ENCODE data around the gene MICAL2. TPM values are rescaled to one million over a fixed set of nuclear protein-coding genes. Genes with fewer than 3 reads are reported as not detected.

MICAL2 gene
- total RNA-seq, 1 donor from 2014 or later: 197 TPM

- Histone ChIP-seq H3K27me3 (no peaks in the 10 kb centered on the region), H3K9me3 (no peaks in the 10 kb centered on the region), H3K27ac (peak overlapping the region; percentile 45), H3K4me3 (no peak overlapping the region), H3K4me1 (peaks cover 28% of the 10 kb centered on the region), H3K36me3 (peaks cover 40% of the 10 kb centered on the region)
- intact Hi-C loops (cut with DNase I): no loop called here
- TF ChIP-seq, protein P1, sequence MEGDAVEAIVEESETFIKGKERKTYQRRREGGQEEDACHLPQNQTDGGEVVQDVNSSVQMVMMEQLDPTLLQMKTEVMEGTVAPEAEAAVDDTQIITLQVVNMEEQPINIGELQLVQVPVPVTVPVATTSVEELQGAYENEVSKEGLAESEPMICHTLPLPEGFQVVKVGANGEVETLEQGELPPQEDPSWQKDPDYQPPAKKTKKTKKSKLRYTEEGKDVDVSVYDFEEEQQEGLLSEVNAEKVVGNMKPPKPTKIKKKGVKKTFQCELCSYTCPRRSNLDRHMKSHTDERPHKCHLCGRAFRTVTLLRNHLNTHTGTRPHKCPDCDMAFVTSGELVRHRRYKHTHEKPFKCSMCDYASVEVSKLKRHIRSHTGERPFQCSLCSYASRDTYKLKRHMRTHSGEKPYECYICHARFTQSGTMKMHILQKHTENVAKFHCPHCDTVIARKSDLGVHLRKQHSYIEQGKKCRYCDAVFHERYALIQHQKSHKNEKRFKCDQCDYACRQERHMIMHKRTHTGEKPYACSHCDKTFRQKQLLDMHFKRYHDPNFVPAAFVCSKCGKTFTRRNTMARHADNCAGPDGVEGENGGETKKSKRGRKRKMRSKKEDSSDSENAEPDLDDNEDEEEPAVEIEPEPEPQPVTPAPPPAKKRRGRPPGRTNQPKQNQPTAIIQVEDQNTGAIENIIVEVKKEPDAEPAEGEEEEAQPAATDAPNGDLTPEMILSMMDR (IDR thresholded peaks at IDR 0.05): no peak
- ATAC-seq (no peak), DNase-seq (no peak)
Observed at GRCh38 chr11:12216671-12217374, 106.4 kb downstream of the MICAL2 start.

DNA sequence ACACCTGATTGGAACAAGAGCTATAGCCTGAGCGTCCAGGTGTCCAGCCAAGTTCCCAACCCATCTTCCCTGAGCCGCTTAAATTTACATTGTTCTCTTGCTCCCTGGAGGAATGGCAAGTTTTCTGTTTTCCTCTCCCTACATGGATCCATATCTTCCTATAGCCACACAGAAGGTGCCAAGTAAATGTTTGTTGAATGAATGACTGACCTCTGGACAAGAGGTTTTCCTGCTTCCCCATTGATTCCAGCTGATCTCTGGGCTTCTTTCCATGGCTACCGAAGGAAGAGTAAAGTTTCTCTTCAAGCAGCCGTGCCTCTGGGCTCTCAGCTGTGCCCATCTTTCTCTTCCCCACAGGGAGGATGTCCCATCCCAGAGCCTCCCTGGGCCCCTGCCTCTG lies 107.5 kb downstream of the MICAL2 start:
- H3K9me3 ChIP-seq: no peaks in the 10 kb centered on the region
- H3K36me3 ChIP-seq: peaks cover 43% of the 10 kb centered on the region
- TF ChIP-seq, protein P1 (IDR thresholded peaks at IDR 0.05): no peak
- H3K27ac ChIP-seq: no peak overlapping the region
- H3K4me3 ChIP-seq: no peak overlapping the region
- DNase-seq (no peak), ATAC-seq (no peak)
- no peaks in the 10 kb centered on the region for H3K27me3 ChIP-seq
- H3K4me1 ChIP-seq: peaks cover 38% of the 10 kb centered on the region
- intact Hi-C loops (cut with DNase I): no loop called here

DNA sequence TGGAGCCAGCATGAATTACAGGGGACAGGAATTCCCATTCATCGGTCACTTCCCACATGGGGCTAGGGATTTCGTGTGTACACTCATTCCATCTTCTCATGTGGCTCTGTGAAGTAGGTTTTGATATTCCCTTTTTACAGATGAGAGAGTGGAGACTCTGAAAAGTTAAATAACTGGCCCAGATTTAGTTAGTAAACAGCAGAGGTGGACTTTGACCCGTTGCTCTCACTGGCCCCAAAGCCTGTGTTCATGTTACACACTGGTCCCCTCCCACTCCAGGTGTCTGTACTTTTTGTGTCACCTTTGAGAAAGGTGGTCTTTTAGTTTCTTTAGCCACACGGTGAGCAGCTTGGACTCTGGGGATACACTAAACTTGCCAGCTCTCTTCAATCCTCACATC lies 108.5 kb downstream of the MICAL2 start:
- no peaks in the 10 kb centered on the region for H3K27me3 ChIP-seq
- peaks cover 49% of the 10 kb centered on the region for H3K4me1 ChIP-seq
- H3K9me3 ChIP-seq: no peaks in the 10 kb centered on the region
- TF ChIP-seq, protein P1 (IDR thresholded peaks at IDR 0.05): no peak
- ATAC-seq (no peak), DNase-seq (no peak)
- no peak overlapping the region for H3K4me3 ChIP-seq
- H3K27ac ChIP-seq: peak overlapping the region; percentile 20
- intact Hi-C loops (cut with DNase I): no loop called here
- H3K36me3 ChIP-seq: peaks cover 34% of the 10 kb centered on the region

- Histone ChIP-seq H3K27me3 (no peaks in the 10 kb centered on the region), H3K27ac (peak overlapping the region; percentile 33), H3K9me3 (no peaks in the 10 kb centered on the region), H3K4me3 (no peak overlapping the region), H3K36me3 (peaks cover 27% of the 10 kb centered on the region), H3K4me1 (peaks cover 57% of the 10 kb centered on the region)
- intact Hi-C loops (cut with DNase I): no loop called here
- ATAC-seq (no peak), DNase-seq (no peak)
- TF ChIP-seq, protein P1 (IDR thresholded peaks at IDR 0.05): no peak
Observed at GRCh38 chr11:12219757-12220156, 109.4 kb downstream of the MICAL2 start.

GRCh38 chr11:12220305-12220704 lies 109.9 kb downstream of the MICAL2 start:
- TF ChIP-seq, protein P1 (IDR thresholded peaks at IDR 0.05): no peak
- ATAC-seq: peak; percentile 2
- Histone ChIP-seq H3K27me3 (no peaks in the 10 kb centered on the region), H3K27ac (peak overlapping the region; percentile 33), H3K36me3 (peaks cover 30% of the 10 kb centered on the region), H3K4me1 (peaks cover 63% of the 10 kb centered on the region), H3K4me3 (no peak overlapping the region), H3K9me3 (no peaks in the 10 kb centered on the region)
- intact Hi-C loops (cut with DNase I): no loop called here
- no peak for DNase-seq

All from upper lobe of right lung (tissue), 1 donor.